Testis (tissue), 3 donors: ENCODE data around the gene ZNF830. TPM values are rescaled to one million over a fixed set of nuclear protein-coding genes. Genes with fewer than 3 reads are reported as not detected.
A peak's percentile ranks its signal among the peaks of the same experiment; 100 is the strongest.
"Not testable (repeated sequence)": the region's sequence is repeated elsewhere in the genome, so short reads cannot be mapped to it uniquely, and the experiment has no call there.

Source experiments
- DNase-seq: peaks from one replicate; pipeline ENCODE4 v3.0.0-alpha.2; 2019
- H3K27ac ChIP-seq, 2 donors: fragments of 200-600 bp; sonication (generic); one replicate each; pipeline ENCODE4 v1.5.1; 2019
- H3K27me3 ChIP-seq: fragments of 200-600 bp; sonication (generic); one replicate; pipeline ENCODE4 v1.5.1; 2019
- H3K36me3 ChIP-seq: fragments of 200-600 bp; sonication (generic); one replicate; pipeline ENCODE4 v1.5.1; 2017; ENCODE audit warnings: low read depth; ENCODE audit errors: missing control alignments
- H3K4me1 ChIP-seq: fragments of 200-600 bp; sonication (generic); one replicate; pipeline ENCODE4 v1.5.1; 2019
- H3K4me3 ChIP-seq, 2 donors: fragments of 200-600 bp; sonication (generic); one replicate each; pipeline ENCODE4 v1.5.1; 2017 to 2019
- H3K9me3 ChIP-seq: fragments of 200-600 bp; sonication (generic); one replicate; pipeline ENCODE4 v1.5.1; 2017
- CTCF ChIP-seq, 3 experiments: fragments of 450-650 bp in 2 of 3; fragments of 200-600 bp in 1 of 3; sonication (generic) in 1 of 3; IDR thresholded peaks; one replicate each; pipeline ENCODE4 v1.5.1; 2016 to 2019; ENCODE audit warnings: antibody characterized with exemption in 3 of 3, mild to moderate bottlenecking in 2 of 3, moderate library complexity in 1 of 3
- POLR2A ChIP-seq: fragments of 450-650 bp; IDR thresholded peaks from one replicate; pipeline ENCODE4 v1.6.1; 2017; ENCODE audit warnings: antibody characterized with exemption, mild to moderate bottlenecking, moderate library complexity
- WGBS, 2 donors: methylation state at CpG; one replicate each; pipeline ENCODE4 v1.1.5; 2018; 5-methylcytosine and 5-hydroxymethylcytosine counted together
- intact Hi-C: fragments of 100-400 bp; cut with DNase I; formaldehyde crosslinking; loops from one replicate; pipeline ENCODE4 v1.15.1; 2023; ENCODE audit warnings: low total_unique reads
- polyA plus RNA-seq: library from polyadenylated mRNA; stranded (reverse); fragments of 350-450 nt; fragmentation: Illumina TruSeq; extraction: RNeasy Lipid Tissue Mini Kit (QIAGEN cat#74804); gene quantifications from one replicate; pipeline ENCODE4 v1.2.3, GENCODE V29; 2014; ENCODE audit warnings: low read depth, low replicate concordance; ENCODE audit not compliant: insufficient read depth
- total RNA-seq, 2 donors: library from RNA; depleted of rRNA; stranded (reverse); fragments of >200 nt; gene quantifications; one replicate each; pipeline ENCODE4 v1.2.3, GENCODE V29; 2016

ZNF830 gene
- total and polyA plus RNA-seq, 3 donors from 2014 or later = 20.2 to 21.6 (median 20.6) TPM

GRCh38 chr17:34996422-34997285 lies 35.3 kb downstream of the ZNF830 start:
- no peak for TF ChIP-seq POLR2A
- Histone ChIP-seq H3K27ac (peak overlapping the region in 1 of 2 donors; percentile 48), H3K36me3 (no peaks in the 10 kb centered on the region), H3K27me3 (no peaks in the 10 kb centered on the region), H3K9me3 (no peaks in the 10 kb centered on the region), H3K4me1 (peaks cover 18% of the 10 kb centered on the region), H3K4me3 (no peak overlapping the region)
- no peak for DNase-seq
- intact Hi-C loops = no loop called here
- WGBS, 2 donors = 85 to 93% methylated on average over 3 of the region's 3 CpGs

DNA sequence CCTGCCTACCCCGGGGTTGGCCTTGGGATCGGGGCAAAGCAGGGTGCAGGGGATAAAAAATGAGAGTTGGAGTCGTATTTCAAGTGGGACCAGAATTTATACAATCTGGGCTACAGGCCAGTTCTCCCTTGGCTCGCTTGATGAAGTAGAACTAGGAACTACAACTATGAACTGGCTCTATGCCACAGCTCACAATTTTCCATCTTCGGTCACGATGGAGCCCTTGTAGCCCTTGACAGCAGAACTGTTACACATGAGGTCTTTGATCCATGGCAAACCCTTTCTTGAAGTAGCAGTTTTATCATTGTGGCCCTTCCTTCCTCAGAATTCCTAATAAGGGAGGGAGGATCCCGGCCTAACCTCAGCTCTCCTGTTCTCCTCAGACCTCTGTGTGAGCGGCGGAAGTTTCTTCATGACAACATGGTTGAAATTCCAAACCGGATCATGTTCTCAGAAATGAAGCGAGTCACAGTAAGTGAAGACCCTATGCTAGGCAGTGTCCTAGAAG lies 36.1 kb downstream of the ZNF830 start:
- Histone ChIP-seq H3K36me3 (no peaks in the 10 kb centered on the region), H3K9me3 (no peaks in the 10 kb centered on the region), H3K27ac (peak overlapping the region; percentile 48 to 64), H3K27me3 (no peaks in the 10 kb centered on the region), H3K4me1 (peaks cover 18% of the 10 kb centered on the region), H3K4me3 (no peak overlapping the region)
- peak; percentile 89 for DNase-seq
- TF ChIP-seq POLR2A = no peak
- WGBS, 2 donors = 37 to 45% methylated on average over 11 of the region's 11 CpGs
- intact Hi-C loops = no loop called here

GRCh38 chr17:34998205-34998604 lies 36.9 kb downstream of the ZNF830 start:
- TF ChIP-seq CTCF (IDR thresholded peaks at IDR 0.05) (peak in 2 of 3 experiments; percentile 47 to 49), POLR2A (no peak)
- H3K27ac ChIP-seq = peak overlapping the region; percentile 48 to 64
- no peaks in the 10 kb centered on the region for H3K27me3 ChIP-seq
- peak; percentile 63 for DNase-seq
- no peaks in the 10 kb centered on the region for H3K36me3 ChIP-seq
- H3K4me1 ChIP-seq = peaks cover 26% of the 10 kb centered on the region
- intact Hi-C loops = no loop called here
- no peak overlapping the region for H3K4me3 ChIP-seq
- no peaks in the 10 kb centered on the region for H3K9me3 ChIP-seq
- WGBS, 2 donors = 59 to 64% methylated on average over 5 of the region's 5 CpGs

GRCh38 chr17:34999456-34999855 lies 38.1 kb downstream of the ZNF830 start:
- Histone ChIP-seq H3K4me3 (no peak overlapping the region), H3K27me3 (no peaks in the 10 kb centered on the region), H3K36me3 (no peaks in the 10 kb centered on the region), H3K9me3 (no peaks in the 10 kb centered on the region), H3K4me1 (peaks cover 32% of the 10 kb centered on the region), H3K27ac (no peak overlapping the region)
- WGBS, 2 donors = 90 to 94% methylated on average over 2 of the region's 2 CpGs
- intact Hi-C loops = no loop called here
- TF ChIP-seq CTCF (IDR thresholded peaks at IDR 0.05) (no peak), POLR2A (no peak)
- no peak for DNase-seq

GRCh38 chr17:35000965-35001364 lies 39.6 kb downstream of the ZNF830 start:
- H3K27ac ChIP-seq, H3K9me3 ChIP-seq, H3K36me3 ChIP-seq, H3K27me3 ChIP-seq, H3K4me3 ChIP-seq, DNase-seq, intact Hi-C loops: not testable (repeated sequence)
- WGBS, 2 donors = 87 to 94% methylated on average over 14 of the region's 14 CpGs
- H3K4me1 ChIP-seq = peaks cover 32% of the 10 kb centered on the region

- Histone ChIP-seq H3K27me3 (no peaks in the 10 kb centered on the region), H3K4me1 (peaks cover 32% of the 10 kb centered on the region), H3K27ac (no peak overlapping the region), H3K9me3 (no peaks in the 10 kb centered on the region), H3K36me3 (no peaks in the 10 kb centered on the region), H3K4me3 (no peak overlapping the region)
- WGBS, 2 donors = 84 to 85% methylated on average over 2 of the region's 2 CpGs
- TF ChIP-seq CTCF (IDR thresholded peaks at IDR 0.05) (no peak), POLR2A (no peak)
- intact Hi-C loops = no loop called here
- no peak for DNase-seq
Measured at GRCh38 chr17:35001549-35001948, 40.2 kb downstream of the ZNF830 start.
